WTC11 (cell line): ENCODE measurements around the gene ZNF664. TPM values are rescaled to one million over a fixed set of nuclear protein-coding genes. Genes with fewer than 3 reads are reported as not detected.
A peak's percentile ranks its signal among the peaks of the same experiment; 100 is the strongest.

Experiments used
- ATAC-seq: fragments of 200-7000 bp; cut with Tn5 transposase; 2 replicates; pipeline ENCODE4 v1.10.0; 2021; ENCODE audit warnings: mild to moderate bottlenecking, moderate library complexity
- CTCF ChIA-PET: fragments of 300-600 bp; sonication (Branson Sonifier 250); formaldehyde crosslinking; loops from one replicate; lab custom pipeline; 2021; ENCODE audit warnings: antibody characterized with exemption; lab: Charles Lee
- POLR2A ChIA-PET: fragments of 350-600 bp; sonication (Branson Sonifier 250); formaldehyde crosslinking; loops from one replicate; lab custom pipeline; 2021; ENCODE audit warnings: antibody characterized with exemption; lab: Charles Lee
- DNase-seq: peaks from one replicate; pipeline ENCODE4 v3.0.0; 2021; ENCODE audit warnings: low spot score
- H3K27ac Mint-ChIP-seq: 2 replicates; pipeline ENCODE4 v1.8.0; 2021; ENCODE audit warnings: mixed read lengths
- H3K27me3 Mint-ChIP-seq: 2 replicates; pipeline ENCODE4 v1.8.0; 2021; ENCODE audit warnings: low read depth, mild to moderate bottlenecking, moderate library complexity, mixed read lengths
- H3K36me3 Mint-ChIP-seq: 2 replicates; pipeline ENCODE4 v1.8.0; 2021; ENCODE audit warnings: mixed read lengths
- H3K4me1 Mint-ChIP-seq: 2 replicates; pipeline ENCODE4 v1.8.0; 2022; ENCODE audit warnings: mixed read lengths
- H3K4me3 Mint-ChIP-seq: 2 replicates; pipeline ENCODE4 v1.8.0; 2021; ENCODE audit warnings: mild to moderate bottlenecking, moderate library complexity, mixed read lengths
- H3K9me3 Mint-ChIP-seq: 2 replicates; pipeline ENCODE4 v1.8.0; 2021; ENCODE audit warnings: mixed read lengths
- AR ChIP-seq: fragments of 250-450 bp; sonication (Bioruptor Pico); IDR thresholded peaks from 2 replicates; pipeline ENCODE4 v1.9.0; 2021; ENCODE audit warnings: mild to moderate bottlenecking
- CBFB ChIP-seq: sonication (generic); formaldehyde crosslinking; IDR thresholded peaks from 2 replicates; pipeline ENCODE4 v1.8.1; 2022; ENCODE audit warnings: mild to moderate bottlenecking, low read depth, missing genetic modification reagents
- CREM ChIP-seq: sonication (generic); formaldehyde crosslinking; IDR thresholded peaks from 2 replicates; pipeline ENCODE4 v1.8.1; 2022; ENCODE audit warnings: mild to moderate bottlenecking, missing genetic modification reagents, moderate library complexity
- FOXJ3 ChIP-seq: sonication (generic); formaldehyde crosslinking; IDR thresholded peaks from 2 replicates; pipeline ENCODE4 v1.9.0; 2021; ENCODE audit warnings: missing genetic modification reagents, mild to moderate bottlenecking, borderline replicate concordance
- GTF2I ChIP-seq: fragments of 250-450 bp; sonication (Bioruptor Pico); conservative IDR thresholded peaks from 2 replicates; pipeline ENCODE4 v1.4.0; 2021; ENCODE audit warnings: mild to moderate bottlenecking
- JAZF1 ChIP-seq: fragments of 250-450 bp; sonication (Bioruptor Pico); IDR thresholded peaks from 2 replicates; pipeline ENCODE4 v1.9.0; 2021; ENCODE audit warnings: moderate library complexity, mild to moderate bottlenecking, inconsistent platforms
- JUN ChIP-seq: sonication (generic); formaldehyde crosslinking; IDR thresholded peaks from 2 replicates; pipeline ENCODE4 v1.8.0; 2023; ENCODE audit warnings: mild to moderate bottlenecking, missing genetic modification reagents
- NFATC4 ChIP-seq: fragments of 250-450 bp; sonication (Bioruptor Pico); IDR thresholded peaks from 2 replicates; pipeline ENCODE4 v1.9.0; 2021; ENCODE audit warnings: mild to moderate bottlenecking
- NR2C2 ChIP-seq: sonication (generic); formaldehyde crosslinking; IDR thresholded peaks from 2 replicates; pipeline ENCODE4 v1.8.0; 2022; ENCODE audit warnings: mild to moderate bottlenecking, missing genetic modification reagents
- NR3C1 ChIP-seq: sonication (generic); formaldehyde crosslinking; conservative IDR thresholded peaks from 2 replicates; pipeline ENCODE4 v1.8.1; 2023; ENCODE audit warnings: low read depth, mild to moderate bottlenecking, missing genetic modification reagents
- SMAD3 ChIP-seq: sonication (generic); formaldehyde crosslinking; IDR thresholded peaks from 2 replicates; pipeline ENCODE4 v1.8.0; 2022; ENCODE audit warnings: missing genetic modification reagents, mild to moderate bottlenecking, borderline replicate concordance
- SOX15 ChIP-seq: fragments of 250-450 bp; sonication (Bioruptor Pico); IDR thresholded peaks from 2 replicates; pipeline ENCODE4 v1.9.0; 2021; ENCODE audit warnings: mild to moderate bottlenecking
- SP1 ChIP-seq: sonication (generic); formaldehyde crosslinking; conservative IDR thresholded peaks from 2 replicates; pipeline ENCODE4 v1.8.1; 2022; ENCODE audit warnings: missing genetic modification reagents
- TCF7 ChIP-seq: sonication (generic); formaldehyde crosslinking; IDR thresholded peaks from 2 replicates; pipeline ENCODE4 v1.8.0; 2022; ENCODE audit warnings: mild to moderate bottlenecking, low read depth, missing genetic modification reagents, moderate library complexity
- ZNF263 ChIP-seq: sonication (generic); formaldehyde crosslinking; IDR thresholded peaks from 2 replicates; pipeline ENCODE4 v1.8.1; 2022; ENCODE audit warnings: low read depth, mild to moderate bottlenecking, moderate library complexity, missing genetic modification reagents
- ZNF423 ChIP-seq: fragments of 250-450 bp; sonication (Bioruptor Pico); IDR thresholded peaks from 2 replicates; pipeline ENCODE4 v2.1.2; 2022; ENCODE audit warnings: mild to moderate bottlenecking, moderate library complexity
- total RNA-seq: library from RNA; stranded (reverse); gene quantifications from 3 replicates; pipeline ENCODE4 v1.2.3, GENCODE V29; 2021
- TF ChIP-seq, protein P1 (sequence below): sonication (generic); formaldehyde crosslinking; IDR thresholded peaks from 2 replicates; pipeline ENCODE4 v1.8.1; 2023; ENCODE audit warnings: mild to moderate bottlenecking, missing genetic modification reagents, moderate library complexity
- TF ChIP-seq, protein P2 (sequence below): sonication (generic); formaldehyde crosslinking; IDR thresholded peaks from 2 replicates; pipeline ENCODE4 v1.8.0; 2023; ENCODE audit warnings: missing genetic modification reagents
- TF ChIP-seq, protein P3 (sequence below): fragments of 250-450 bp; sonication (Bioruptor Pico); IDR thresholded peaks from 2 replicates; pipeline ENCODE4 v1.9.0; 2021; ENCODE audit warnings: moderate library complexity, mild to moderate bottlenecking, inconsistent platforms, borderline replicate concordance
- TF ChIP-seq, protein P4 (sequence below): sonication (generic); formaldehyde crosslinking; IDR thresholded peaks from 2 replicates; pipeline ENCODE4 v1.8.0; 2022; ENCODE audit warnings: mild to moderate bottlenecking, missing genetic modification reagents

The ZNF664 gene
- total RNA-seq, 1 experiment from 2014 or later, result 61.7 TPM

DNA sequence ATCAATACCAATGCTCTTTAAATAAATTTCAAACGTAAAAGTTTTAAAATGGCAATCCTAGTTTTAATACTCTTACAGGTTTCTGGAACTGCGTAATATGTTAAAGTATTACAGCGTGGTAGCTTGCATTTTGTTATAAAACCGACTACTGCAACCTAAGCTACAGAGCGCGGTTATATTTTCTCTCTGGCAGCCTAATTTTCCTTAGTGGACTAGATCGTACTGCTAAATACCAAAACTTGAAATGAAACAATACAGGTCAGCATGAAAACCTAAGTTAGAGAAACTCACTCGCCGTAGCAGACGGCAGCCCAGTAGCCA lies 1.6 kb upstream of the ZNF664 start:
- H3K27me3 Mint-ChIP-seq, result peaks cover 81% of the 10 kb centered on the region
- TF ChIP-seq SOX15 (CRISPR knock-in tag), result no peak
- TF ChIP-seq, protein P1, sequence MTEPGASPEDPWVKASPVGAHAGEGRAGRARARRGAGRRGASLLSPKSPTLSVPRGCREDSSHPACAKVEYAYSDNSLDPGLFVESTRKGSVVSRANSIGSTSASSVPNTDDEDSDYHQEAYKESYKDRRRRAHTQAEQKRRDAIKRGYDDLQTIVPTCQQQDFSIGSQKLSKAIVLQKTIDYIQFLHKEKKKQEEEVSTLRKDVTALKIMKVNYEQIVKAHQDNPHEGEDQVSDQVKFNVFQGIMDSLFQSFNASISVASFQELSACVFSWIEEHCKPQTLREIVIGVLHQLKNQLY, result no peak
- no peak for TF ChIP-seq AR
- no peak for TF ChIP-seq NR3C1 (CRISPR knock-in tag)
- TF ChIP-seq ZNF423 (CRISPR knock-in tag), result no peak
- no peak for TF ChIP-seq TCF7 (CRISPR knock-in tag)
- no peak for TF ChIP-seq ZNF263 (CRISPR knock-in tag)
- TF ChIP-seq FOXJ3 (CRISPR knock-in tag), result no peak
- no peak for TF ChIP-seq CBFB (CRISPR knock-in tag)
- TF ChIP-seq, protein P2, sequence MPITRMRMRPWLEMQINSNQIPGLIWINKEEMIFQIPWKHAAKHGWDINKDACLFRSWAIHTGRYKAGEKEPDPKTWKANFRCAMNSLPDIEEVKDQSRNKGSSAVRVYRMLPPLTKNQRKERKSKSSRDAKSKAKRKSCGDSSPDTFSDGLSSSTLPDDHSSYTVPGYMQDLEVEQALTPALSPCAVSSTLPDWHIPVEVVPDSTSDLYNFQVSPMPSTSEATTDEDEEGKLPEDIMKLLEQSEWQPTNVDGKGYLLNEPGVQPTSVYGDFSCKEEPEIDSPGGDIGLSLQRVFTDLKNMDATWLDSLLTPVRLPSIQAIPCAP (CRISPR knock-in tag), result no peak
- no peak for TF ChIP-seq JUN (CRISPR knock-in tag)
- TF ChIP-seq SP1 (CRISPR knock-in tag), result no peak; the same call in 1 of the 2 replicates
- TF ChIP-seq GTF2I (CRISPR knock-in tag), result no peak
- no peak for TF ChIP-seq SMAD3 (CRISPR knock-in tag)
- no peak for TF ChIP-seq CREM (CRISPR knock-in tag)
- TF ChIP-seq, protein P3, sequence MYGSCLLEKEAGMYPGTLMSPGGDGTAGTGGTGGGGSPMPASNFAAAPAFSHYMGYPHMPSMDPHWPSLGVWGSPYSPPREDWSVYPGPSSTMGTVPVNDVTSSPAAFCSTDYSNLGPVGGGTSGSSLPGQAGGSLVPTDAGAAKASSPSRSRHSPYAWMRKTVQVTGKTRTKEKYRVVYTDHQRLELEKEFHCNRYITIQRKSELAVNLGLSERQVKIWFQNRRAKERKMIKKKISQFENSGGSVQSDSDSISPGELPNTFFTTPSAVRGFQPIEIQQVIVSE (CRISPR knock-in tag), result no peak
- no peak for TF ChIP-seq JAZF1 (CRISPR knock-in tag)
- TF ChIP-seq NFATC4, result no peak
- TF ChIP-seq, protein P4, sequence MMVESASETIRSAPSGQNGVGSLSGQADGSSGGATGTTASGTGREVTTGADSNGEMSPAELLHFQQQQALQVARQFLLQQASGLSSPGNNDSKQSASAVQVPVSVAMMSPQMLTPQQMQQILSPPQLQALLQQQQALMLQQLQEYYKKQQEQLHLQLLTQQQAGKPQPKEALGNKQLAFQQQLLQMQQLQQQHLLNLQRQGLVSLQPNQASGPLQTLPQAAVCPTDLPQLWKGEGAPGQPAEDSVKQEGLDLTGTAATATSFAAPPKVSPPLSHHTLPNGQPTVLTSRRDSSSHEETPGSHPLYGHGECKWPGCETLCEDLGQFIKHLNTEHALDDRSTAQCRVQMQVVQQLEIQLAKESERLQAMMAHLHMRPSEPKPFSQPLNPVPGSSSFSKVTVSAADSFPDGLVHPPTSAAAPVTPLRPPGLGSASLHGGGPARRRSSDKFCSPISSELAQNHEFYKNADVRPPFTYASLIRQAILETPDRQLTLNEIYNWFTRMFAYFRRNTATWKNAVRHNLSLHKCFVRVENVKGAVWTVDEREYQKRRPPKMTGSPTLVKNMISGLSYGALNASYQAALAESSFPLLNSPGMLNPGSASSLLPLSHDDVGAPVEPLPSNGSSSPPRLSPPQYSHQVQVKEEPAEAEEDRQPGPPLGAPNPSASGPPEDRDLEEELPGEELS (CRISPR knock-in tag), result no peak
- TF ChIP-seq NR2C2 (CRISPR knock-in tag), result no peak
- peaks cover 12% of the 10 kb centered on the region for H3K36me3 Mint-ChIP-seq
- POLR2A ChIA-PET, result no interaction called here
- H3K9me3 Mint-ChIP-seq, result no peaks in the 10 kb centered on the region
- peak overlapping the region; percentile 60 for H3K4me3 Mint-ChIP-seq
- CTCF ChIA-PET, result interaction anchor here (0.9 to 1.3 kb wide), 3 partner anchors 33 to 428 kb away, joined by 3 to 7 read pairs (median 3); no protein-coding TSS in a partner anchor
- peak overlapping the region; percentile 44; the same call in 1 of the 2 replicates for H3K27ac Mint-ChIP-seq
- DNase-seq, result no peak
- H3K4me1 Mint-ChIP-seq, result peaks cover 23% of the 10 kb centered on the region
- ATAC-seq, result no peak
